Skeletal muscle cell (primary cell): ENCODE measurements around the gene GLTPD2.

ENCODE experiments used
- DNase-seq: peaks from one replicate; pipeline ENCODE4 v3.0.0-alpha.2; 2010; ENCODE audit warnings: low read depth
- H3K4me3 ChIP-seq: 2 replicates; pipeline ENCODE4 v1.5.1; 2011; ENCODE audit warnings: low read depth, mild to moderate bottlenecking, control low read depth, low read length, moderate library complexity

GLTPD2 gene

DNA sequence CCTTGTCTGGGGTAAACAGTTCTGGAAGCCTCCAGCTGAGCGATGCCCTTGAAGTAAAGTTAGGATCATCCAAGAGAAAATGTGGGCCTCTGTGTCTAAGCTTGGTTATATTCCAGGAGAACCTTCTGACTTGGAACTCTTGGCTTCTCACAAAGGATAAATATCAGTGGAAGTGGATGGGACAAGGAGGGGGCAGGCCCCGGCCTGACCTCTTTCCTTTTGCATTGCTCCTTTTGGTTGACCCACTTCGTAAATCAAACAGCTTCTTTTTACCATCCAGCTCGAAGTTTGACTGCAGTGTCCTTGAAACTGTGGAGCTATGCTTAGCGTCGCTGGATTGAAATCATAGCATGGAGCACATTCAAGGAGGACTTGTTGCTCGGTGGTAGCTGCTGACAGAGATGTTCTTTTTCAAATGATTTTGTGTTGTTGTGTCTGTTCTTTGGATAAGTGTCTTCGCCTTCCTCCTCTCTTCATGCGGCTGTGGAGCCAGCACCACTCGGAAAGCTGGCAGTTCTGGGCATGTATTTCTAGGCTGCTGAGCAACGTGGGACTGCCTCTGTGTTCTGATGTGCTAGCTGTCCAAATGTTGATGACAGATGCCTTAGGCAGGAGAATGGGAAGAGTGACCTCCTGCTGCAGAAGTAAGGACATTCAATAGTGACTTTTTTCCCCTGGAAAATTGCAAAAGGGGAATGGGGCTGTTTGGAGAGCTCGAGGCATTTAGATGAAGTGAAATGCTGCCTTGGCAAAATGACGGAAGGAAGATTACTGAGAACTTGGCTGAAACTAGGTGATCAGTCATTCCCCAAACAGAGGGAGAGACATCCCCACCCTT lies 48.9 kb downstream of the GLTPD2 start:
- no peak for DNase-seq
- no peak overlapping the region for H3K4me3 ChIP-seq

DNA sequence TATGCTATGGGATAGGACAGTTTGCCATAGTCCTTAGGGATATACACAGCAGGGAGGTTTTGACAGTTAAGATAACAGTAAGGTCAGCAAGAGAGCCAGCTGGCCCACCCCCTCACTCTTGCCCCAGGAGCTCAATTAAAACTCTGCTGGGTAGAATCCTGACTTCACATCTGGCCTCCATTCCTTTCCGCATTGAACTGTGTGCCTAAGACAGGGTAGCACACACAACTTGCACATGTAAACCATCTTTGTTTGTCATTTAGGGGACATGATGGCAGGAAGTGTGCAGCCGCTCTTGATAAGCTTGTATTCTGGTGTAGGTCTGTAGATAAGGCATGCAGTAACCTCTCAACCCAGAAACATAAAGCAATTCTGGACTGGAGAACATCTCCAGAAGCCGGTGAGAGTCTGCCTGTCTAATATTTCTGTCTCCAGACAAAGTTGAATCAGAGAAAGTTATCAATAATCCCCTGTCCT lies 49.6 kb downstream of the GLTPD2 start:
- DNase-seq = no peak
- no peak overlapping the region for H3K4me3 ChIP-seq

DNA sequence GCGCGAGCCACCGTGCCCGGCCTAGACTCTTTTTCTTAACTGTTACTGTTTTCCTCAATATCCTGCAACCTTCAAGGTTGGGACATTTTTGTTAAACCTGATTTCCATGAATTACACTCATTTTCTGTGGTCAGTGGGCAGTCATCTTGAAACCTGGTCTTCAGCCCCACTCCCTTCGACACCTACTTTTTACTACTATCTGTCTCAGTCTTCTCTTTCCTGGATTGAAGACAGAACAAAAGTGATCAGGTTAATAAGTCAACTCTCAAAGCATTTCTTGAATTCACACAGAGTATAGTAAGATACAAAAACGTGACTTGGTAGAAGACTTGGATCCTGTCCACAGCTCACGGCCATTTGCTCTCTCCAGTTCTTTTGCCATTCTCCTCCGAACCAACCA lies 50.5 kb downstream of the GLTPD2 start:
- H3K4me3 ChIP-seq = no peak overlapping the region
- DNase-seq = no peak
